ENCODE results near the gene ZNF497. TPM values are rescaled to one million over a fixed set of nuclear protein-coding genes. Genes with fewer than 3 reads are reported as not detected.

The ZNF497 gene
- total and polyA plus RNA-seq, 4 donors: 0.60 to 4.4 (median 1.3) TPM

GRCh38 chr19:58345558-58345957, 17.0 kb downstream of the ZNF497 start (continued):
- TF ChIP-seq, protein P1, sequence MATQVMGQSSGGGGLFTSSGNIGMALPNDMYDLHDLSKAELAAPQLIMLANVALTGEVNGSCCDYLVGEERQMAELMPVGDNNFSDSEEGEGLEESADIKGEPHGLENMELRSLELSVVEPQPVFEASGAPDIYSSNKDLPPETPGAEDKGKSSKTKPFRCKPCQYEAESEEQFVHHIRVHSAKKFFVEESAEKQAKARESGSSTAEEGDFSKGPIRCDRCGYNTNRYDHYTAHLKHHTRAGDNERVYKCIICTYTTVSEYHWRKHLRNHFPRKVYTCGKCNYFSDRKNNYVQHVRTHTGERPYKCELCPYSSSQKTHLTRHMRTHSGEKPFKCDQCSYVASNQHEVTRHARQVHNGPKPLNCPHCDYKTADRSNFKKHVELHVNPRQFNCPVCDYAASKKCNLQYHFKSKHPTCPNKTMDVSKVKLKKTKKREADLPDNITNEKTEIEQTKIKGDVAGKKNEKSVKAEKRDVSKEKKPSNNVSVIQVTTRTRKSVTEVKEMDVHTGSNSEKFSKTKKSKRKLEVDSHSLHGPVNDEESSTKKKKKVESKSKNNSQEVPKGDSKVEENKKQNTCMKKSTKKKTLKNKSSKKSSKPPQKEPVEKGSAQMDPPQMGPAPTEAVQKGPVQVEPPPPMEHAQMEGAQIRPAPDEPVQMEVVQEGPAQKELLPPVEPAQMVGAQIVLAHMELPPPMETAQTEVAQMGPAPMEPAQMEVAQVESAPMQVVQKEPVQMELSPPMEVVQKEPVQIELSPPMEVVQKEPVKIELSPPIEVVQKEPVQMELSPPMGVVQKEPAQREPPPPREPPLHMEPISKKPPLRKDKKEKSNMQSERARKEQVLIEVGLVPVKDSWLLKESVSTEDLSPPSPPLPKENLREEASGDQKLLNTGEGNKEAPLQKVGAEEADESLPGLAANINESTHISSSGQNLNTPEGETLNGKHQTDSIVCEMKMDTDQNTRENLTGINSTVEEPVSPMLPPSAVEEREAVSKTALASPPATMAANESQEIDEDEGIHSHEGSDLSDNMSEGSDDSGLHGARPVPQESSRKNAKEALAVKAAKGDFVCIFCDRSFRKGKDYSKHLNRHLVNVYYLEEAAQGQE (IDR thresholded peaks at IDR 0.05): no peak

GRCh38 chr19:58338825-58339558, 23.6 kb downstream of the ZNF497 start:
- 93% methylated on average over 30 of the region's 30 CpGs for WGBS
- peaks cover 0 to 15% (median 12%) of the 10 kb centered on the region in 4 donors for H3K36me3 ChIP-seq (ENCODE audit: control insufficient read depth in 4 of 4, insufficient read depth in 3 of 4, low read depth in 1 of 4, low read length in 3 of 4)
- TF ChIP-seq SP1 (IDR thresholded peaks at IDR 0.05): no peak
- TF ChIP-seq, protein P2, sequence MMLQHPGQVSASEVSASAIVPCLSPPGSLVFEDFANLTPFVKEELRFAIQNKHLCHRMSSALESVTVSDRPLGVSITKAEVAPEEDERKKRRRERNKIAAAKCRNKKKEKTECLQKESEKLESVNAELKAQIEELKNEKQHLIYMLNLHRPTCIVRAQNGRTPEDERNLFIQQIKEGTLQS (IDR thresholded peaks at IDR 0.05): no peak
- TF ChIP-seq HNF4A (conservative IDR thresholded peaks at IDR 0.05): no peak
- no peak for TF ChIP-seq GABPA (IDR thresholded peaks at IDR 0.05 in 1 of 2, conservative IDR thresholded peaks at IDR 0.05 in 1 of 2)
- no peak for TF ChIP-seq HNF4G (IDR thresholded peaks at IDR 0.05)

DNA sequence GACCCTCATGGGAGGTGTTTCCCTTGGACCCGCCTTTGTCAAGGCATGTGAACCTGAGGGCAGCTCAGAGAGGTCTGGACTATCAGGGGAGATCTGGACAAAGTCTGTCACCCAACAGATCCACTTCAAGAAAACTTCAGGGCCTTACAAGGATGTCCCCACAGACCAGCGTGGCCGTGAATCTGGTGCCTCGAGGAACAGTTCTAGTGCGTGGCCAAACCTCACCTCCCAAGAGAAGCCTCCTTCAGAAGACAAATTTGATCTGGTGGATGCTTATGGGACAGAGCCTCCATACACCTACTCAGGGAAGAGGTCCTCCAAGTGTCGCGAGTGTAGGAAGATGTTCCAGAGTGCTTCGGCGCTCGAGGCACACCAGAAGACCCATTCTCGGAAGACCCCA, 24.2 kb downstream of the ZNF497 start:
- WGBS: 98% methylated on average over 11 of the region's 11 CpGs
- Histone ChIP-seq H3K9me3 (ENCODE audit: control insufficient read depth in 4 of 4, low read length in 3 of 4) (peaks cover 0 to 3% (median 0%) of the 10 kb centered on the region in 4 donors), H3K27ac (ENCODE audit: low read depth in 1 of 2, low read length in 2 of 2) (no peak overlapping the region), H3K9ac (ENCODE audit: low read depth in 1 of 2, low read length in 2 of 2) (no peak overlapping the region), H3K36me3 (ENCODE audit: control insufficient read depth in 4 of 4, insufficient read depth in 3 of 4, low read depth in 1 of 4, low read length in 3 of 4) (peaks cover 0 to 15% (median 12%) of the 10 kb centered on the region in 4 donors), H3K4me3 (ENCODE audit: low read depth in 1 of 3, low read length in 3 of 3) (no peak overlapping the region), H3K4me1 (ENCODE audit: control insufficient read depth in 4 of 4, insufficient read depth in 4 of 4, low read length in 3 of 4) (peaks cover 12 to 27% (median 21%) of the 10 kb centered on the region in 4 donors), H3K27me3 (ENCODE audit: control insufficient read depth in 4 of 4, insufficient read depth in 4 of 4, low read length in 3 of 4) (no peaks in the 10 kb centered on the region)
- TF ChIP-seq SP1 (IDR thresholded peaks at IDR 0.05): no peak
- TF ChIP-seq FOXA2 (IDR thresholded peaks at IDR 0.05): no peak
- TF ChIP-seq NR2F2 (IDR thresholded peaks at IDR 0.05): no peak
- no peak for TF ChIP-seq RAD21 (IDR thresholded peaks at IDR 0.05)
- no peak for TF ChIP-seq RXRA (IDR thresholded peaks at IDR 0.05)
- no peak for TF ChIP-seq YY1 (IDR thresholded peaks at IDR 0.05)
- TF ChIP-seq, protein P1 (IDR thresholded peaks at IDR 0.05): no peak
- no peak for TF ChIP-seq HNF4A (conservative IDR thresholded peaks at IDR 0.05)
- TF ChIP-seq MAX (IDR thresholded peaks at IDR 0.05): no peak
- TF ChIP-seq HNF4G (IDR thresholded peaks at IDR 0.05): no peak
- no peak for TF ChIP-seq JUND (IDR thresholded peaks at IDR 0.05)
- TF ChIP-seq GABPA (IDR thresholded peaks at IDR 0.05 in 1 of 2, conservative IDR thresholded peaks at IDR 0.05 in 1 of 2): no peak
- TF ChIP-seq, protein P3, sequence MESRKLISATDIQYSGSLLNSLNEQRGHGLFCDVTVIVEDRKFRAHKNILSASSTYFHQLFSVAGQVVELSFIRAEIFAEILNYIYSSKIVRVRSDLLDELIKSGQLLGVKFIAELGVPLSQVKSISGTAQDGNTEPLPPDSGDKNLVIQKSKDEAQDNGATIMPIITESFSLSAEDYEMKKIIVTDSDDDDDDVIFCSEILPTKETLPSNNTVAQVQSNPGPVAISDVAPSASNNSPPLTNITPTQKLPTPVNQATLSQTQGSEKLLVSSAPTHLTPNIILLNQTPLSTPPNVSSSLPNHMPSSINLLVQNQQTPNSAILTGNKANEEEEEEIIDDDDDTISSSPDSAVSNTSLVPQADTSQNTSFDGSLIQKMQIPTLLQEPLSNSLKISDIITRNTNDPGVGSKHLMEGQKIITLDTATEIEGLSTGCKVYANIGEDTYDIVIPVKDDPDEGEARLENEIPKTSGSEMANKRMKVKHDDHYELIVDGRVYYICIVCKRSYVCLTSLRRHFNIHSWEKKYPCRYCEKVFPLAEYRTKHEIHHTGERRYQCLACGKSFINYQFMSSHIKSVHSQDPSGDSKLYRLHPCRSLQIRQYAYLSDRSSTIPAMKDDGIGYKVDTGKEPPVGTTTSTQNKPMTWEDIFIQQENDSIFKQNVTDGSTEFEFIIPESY (IDR thresholded peaks at IDR 0.05): no peak
- TF ChIP-seq, protein P2 (IDR thresholded peaks at IDR 0.05): no peak
- no peak for DNase-seq (ENCODE audit: low spot score)

More at GRCh38 chr19:58338825-58339558, 23.6 kb downstream of the ZNF497 start:
- Histone ChIP-seq H3K4me1 (ENCODE audit: control insufficient read depth in 4 of 4, insufficient read depth in 4 of 4, low read length in 3 of 4) (peaks cover 12 to 27% (median 21%) of the 10 kb centered on the region in 4 donors), H3K4me3 (ENCODE audit: low read depth in 1 of 3, low read length in 3 of 3) (no peak overlapping the region), H3K9me3 (ENCODE audit: control insufficient read depth in 4 of 4, low read length in 3 of 4) (peaks cover 0 to 3% (median 0%) of the 10 kb centered on the region in 4 donors), H3K27ac (ENCODE audit: low read depth in 1 of 2, low read length in 2 of 2) (no peak overlapping the region), H3K27me3 (ENCODE audit: control insufficient read depth in 4 of 4, insufficient read depth in 4 of 4, low read length in 3 of 4) (no peaks in the 10 kb centered on the region), H3K9ac (ENCODE audit: low read depth in 1 of 2, low read length in 2 of 2) (no peak overlapping the region)
- no peak for DNase-seq (ENCODE audit: low spot score)

Measured in liver (tissue), 9 donors.